PC-9 (cell line): ENCODE results near the gene FOXN3. TPM values are rescaled to one million over a fixed set of nuclear protein-coding genes. Genes with fewer than 3 reads are reported as not detected.

Source experiments
- BruUV-seq: library from RNA; stranded (reverse); fragments of 400-500 nt; replicated peaks from 2 replicates; lab custom pipeline; 2021; lab: Mats Ljungman, UMichigan
- CTCF ChIA-PET: fragments of 300-600 bp; sonication (Branson Sonifier 250); formaldehyde crosslinking; loops from one replicate; lab custom pipeline; 2022; ENCODE audit warnings: antibody characterized with exemption; lab: Charles Lee
- POLR2A ChIA-PET: fragments of 300-600 bp; sonication (Branson Sonifier 250); formaldehyde crosslinking; loops from one replicate; lab custom pipeline; 2022; ENCODE audit warnings: antibody characterized with exemption; ENCODE audit not compliant: unreplicated experiment; lab: Charles Lee
- DNase-seq, 2 experiments: peaks; one replicate each; pipeline versions ENCODE4 v3.0.0 to v3.0.0-alpha.2; 2015 to 2022; ENCODE audit warnings: mixed read lengths in 1 of 2
- H2AFZ ChIP-seq: fragments of 200-600 bp; sonication (generic); 2 replicates; pipeline ENCODE4 v1.8.1; 2017; ENCODE audit warnings: antibody characterized with exemption
- H3F3A ChIP-seq: fragments of 200-600 bp; sonication (generic); 2 replicates; pipeline ENCODE4 v1.8.1; 2017; ENCODE audit warnings: antibody characterized with exemption, mild to moderate bottlenecking, low read depth; ENCODE audit not compliant: insufficient read depth
- H3K27ac ChIP-seq: fragments of 200-600 bp; sonication (generic); 2 replicates; pipeline ENCODE4 v1.6.1; 2016; ENCODE audit warnings: mixed run types
- H3K27me3 ChIP-seq: fragments of 200-600 bp; sonication (generic); 2 replicates; pipeline ENCODE4 v1.6.1; 2016; ENCODE audit warnings: low read depth, mixed run types; ENCODE audit not compliant: insufficient read depth
- H3K36me3 ChIP-seq: fragments of 200-600 bp; sonication (generic); 2 replicates; pipeline ENCODE4 v1.6.1; 2016; ENCODE audit warnings: low read depth, mixed run types
- H3K4me1 ChIP-seq: fragments of 200-600 bp; sonication (generic); replicated peaks from 2 replicates; pipeline ENCODE4 v1.6.1; 2016; ENCODE audit warnings: mixed run types; ENCODE audit not compliant: insufficient read depth
- H3K4me2 ChIP-seq: fragments of 200-600 bp; sonication (generic); 2 replicates; pipeline ENCODE4 v1.6.1; 2017; ENCODE audit warnings: mixed run types
- H3K4me3 ChIP-seq: fragments of 200-600 bp; sonication (generic); 2 replicates; pipeline ENCODE4 v1.6.1; 2016; ENCODE audit warnings: mixed run types
- H3K79me2 ChIP-seq: fragments of 200-600 bp; sonication (generic); 2 replicates; pipeline ENCODE4 v1.6.1; 2017; ENCODE audit warnings: low read depth, mixed run types
- H3K9me2 ChIP-seq: fragments of 200-600 bp; sonication (generic); 2 replicates; pipeline ENCODE4 v1.8.1; 2017; ENCODE audit warnings: mild to moderate bottlenecking; ENCODE audit not compliant: insufficient read depth
- H3K9me3 ChIP-seq: fragments of 200-600 bp; sonication (generic); 2 replicates; pipeline ENCODE4 v1.8.1; 2016; ENCODE audit warnings: low read depth; ENCODE audit not compliant: insufficient read depth
- H4K20me1 ChIP-seq: fragments of 200-600 bp; sonication (generic); 2 replicates; pipeline ENCODE4 v1.8.1; 2017; ENCODE audit not compliant: insufficient read depth
- CTCF ChIP-seq: fragments of 200-600 bp; sonication (generic); conservative IDR thresholded peaks from 2 replicates; pipeline ENCODE4 v1.6.1; 2017; ENCODE audit warnings: mixed run types, antibody characterized with exemption, mild to moderate bottlenecking, moderate library complexity
- EZH2 ChIP-seq: fragments of 200-600 bp; sonication (generic); IDR thresholded peaks from 2 replicates; pipeline ENCODE4 v1.8.0; 2017; ENCODE audit warnings: antibody characterized with exemption, low read depth
- intact Hi-C: fragments of 100-400 bp; cut with micrococcal nuclease; formaldehyde crosslinking; loops from one replicate; pipeline ENCODE4 v1.10.0; 2022; ENCODE audit not compliant: unreplicated experiment
- total RNA-seq: library from RNA; stranded (reverse); gene quantifications from 2 replicates; pipeline ENCODE4 v1.2.3, GENCODE V29; 2021

Gene FOXN3
- total RNA-seq, 1 experiment from 2014 or later: 4.2 TPM

GRCh38 chr14:89258728-89259273 is 158.2 kb downstream of the FOXN3 start:
- no peak for DNase-seq
- H3F3A ChIP-seq: no peaks in the 10 kb centered on the region
- H3K27ac ChIP-seq: no peak overlapping the region
- H3K79me2 ChIP-seq: no peaks in the 10 kb centered on the region
- H3K4me3 ChIP-seq: no peak overlapping the region
- H3K4me1 ChIP-seq: no peaks in the 10 kb centered on the region
- POLR2A ChIA-PET: no interaction called here
- no peak overlapping the region for H3K4me2 ChIP-seq
- CTCF ChIA-PET: no interaction called here
- H4K20me1 ChIP-seq: no peaks in the 10 kb centered on the region
- H3K27me3 ChIP-seq: peaks cover 30% of the 10 kb centered on the region; the same call in 1 of the 2 replicates
- H3K9me3 ChIP-seq: no peaks in the 10 kb centered on the region
- intact Hi-C loops: no loop called here
- no peaks in the 10 kb centered on the region for H3K36me3 ChIP-seq
- no peaks in the 10 kb centered on the region for H3K9me2 ChIP-seq
- H2AFZ ChIP-seq: no peak overlapping the region
- no TSS peak for BruUV-seq
- TF ChIP-seq CTCF (no peak), EZH2 (no peak)

GRCh38 chr14:89256951-89257350 is 160.1 kb downstream of the FOXN3 start:
- CTCF ChIA-PET: no interaction called here
- Histone ChIP-seq H4K20me1 (no peaks in the 10 kb centered on the region), H3K36me3 (no peaks in the 10 kb centered on the region), H3K79me2 (no peaks in the 10 kb centered on the region), H3K4me2 (no peak overlapping the region), H3K27ac (no peak overlapping the region), H2AFZ (no peak overlapping the region), H3K27me3 (peaks cover 28% of the 10 kb centered on the region; the same call in 1 of the 2 replicates), H3K4me3 (no peak overlapping the region), H3K9me3 (no peaks in the 10 kb centered on the region), H3F3A (no peaks in the 10 kb centered on the region), H3K9me2 (no peaks in the 10 kb centered on the region), H3K4me1 (no peaks in the 10 kb centered on the region)
- no peak for DNase-seq
- TF ChIP-seq CTCF (no peak), EZH2 (no peak)
- POLR2A ChIA-PET: no interaction called here
- BruUV-seq: no TSS peak
- intact Hi-C loops: no loop called here

- H3K4me1 ChIP-seq: no peaks in the 10 kb centered on the region
- no peaks in the 10 kb centered on the region for H3K9me2 ChIP-seq
- H4K20me1 ChIP-seq: no peaks in the 10 kb centered on the region
- intact Hi-C loops: no loop called here
- no peaks in the 10 kb centered on the region for H3K79me2 ChIP-seq
- no peak overlapping the region for H2AFZ ChIP-seq
- CTCF ChIA-PET: no interaction called here
- no TSS peak for BruUV-seq
- H3K36me3 ChIP-seq: no peaks in the 10 kb centered on the region
- H3F3A ChIP-seq: no peaks in the 10 kb centered on the region
- POLR2A ChIA-PET: no interaction called here
- H3K4me2 ChIP-seq: no peak overlapping the region
- no peak for TF ChIP-seq CTCF
- TF ChIP-seq EZH2: no peak
- no peak for DNase-seq
- H3K9me3 ChIP-seq: no peaks in the 10 kb centered on the region
- peaks cover 28% of the 10 kb centered on the region; the same call in 1 of the 2 replicates for H3K27me3 ChIP-seq
- no peak overlapping the region for H3K27ac ChIP-seq
- no peak overlapping the region for H3K4me3 ChIP-seq
Measured at GRCh38 chr14:89256283-89256682, 160.8 kb downstream of the FOXN3 start.
